ENCODE data around the gene ACE. TPM values are rescaled to one million over a fixed set of nuclear protein-coding genes. Genes with fewer than 3 reads are reported as not detected.

Gene ACE
- total and polyA plus RNA-seq, 2 experiments from 2014 or later = 0.82 to 9.1 TPM

GRCh38 chr17:63442549-63443035 lies 34.3 kb upstream of the ACE start:
- H3K79me2 ChIP-seq (replicated peaks; ENCODE audit: insufficient read depth) = peaks cover 12% of the 10 kb centered on the region
- H4K20me1 ChIP-seq (replicated peaks; ENCODE audit: insufficient read depth) = no peaks in the 10 kb centered on the region
- ATAC-seq (no peak), DNase-seq (ENCODE audit: low spot score) (no peak)
- H3K4me1 Mint-ChIP-seq = peaks cover 39% of the 10 kb centered on the region
- H3K9me3 Mint-ChIP-seq = no peaks in the 10 kb centered on the region
- H3K4me3 ChIP-seq = no peak overlapping the region
- H3K27me3 Mint-ChIP-seq (ENCODE audit: insufficient read depth, low read depth, poor library complexity) = peaks cover 10% of the 10 kb centered on the region
- H2AFZ ChIP-seq = no peak overlapping the region
- H3K4me1 ChIP-seq (ENCODE audit: insufficient read depth) = peaks cover 17% of the 10 kb centered on the region
- H3K36me3 ChIP-seq (ENCODE audit: insufficient read depth) = no peaks in the 10 kb centered on the region
- H3K4me3 Mint-ChIP-seq = no peak overlapping the region
- no peak for TF ChIP-seq NANOG (IDR thresholded peaks at IDR 0.05; ENCODE audit: borderline replicate concordance)
- TF ChIP-seq ZNF114 (CRISPR knock-in tag; IDR thresholded peaks at IDR 0.05) = no peak
- no peak for TF ChIP-seq REST (IDR thresholded peaks at IDR 0.05; ENCODE audit: unreplicated experiment)
- TF ChIP-seq CTCF (conservative IDR thresholded peaks at IDR 0.05; ENCODE audit: low read depth in 2 of 2) = peak; percentile 18 to 59; a peak in 2 of 4 replicates
- no peak overlapping the region for H3K27ac ChIP-seq (ENCODE audit: low read depth)
- no peaks in the 10 kb centered on the region for H3K36me3 Mint-ChIP-seq (ENCODE audit: low read depth)
- H3K27me3 ChIP-seq (ENCODE audit: insufficient read depth) = peaks cover 6% of the 10 kb centered on the region
- H3K27ac Mint-ChIP-seq = no peak overlapping the region
- H3F3A ChIP-seq (replicated peaks; ENCODE audit: low read depth) = 0 out of 2 replicates have a peak, but pooled peaks cover 4% of the 10 kb centered on the region
- no peaks in the 10 kb centered on the region for H3K9me2 ChIP-seq (ENCODE audit: insufficient read depth)
- no peak overlapping the region for H3K4me2 ChIP-seq

GRCh38 chr17:63443053-63443452 lies 33.8 kb upstream of the ACE start:
- H3K36me3 Mint-ChIP-seq (ENCODE audit: low read depth) = no peaks in the 10 kb centered on the region
- H3K4me3 Mint-ChIP-seq = no peak overlapping the region
- Histone ChIP-seq H3K27me3 (ENCODE audit: insufficient read depth) (peaks cover 6% of the 10 kb centered on the region), H4K20me1 (replicated peaks; ENCODE audit: insufficient read depth) (no peaks in the 10 kb centered on the region), H3K79me2 (replicated peaks; ENCODE audit: insufficient read depth) (peaks cover 12% of the 10 kb centered on the region), H3F3A (replicated peaks; ENCODE audit: low read depth) (0 out of 2 replicates have a peak, but pooled peaks cover 4% of the 10 kb centered on the region), H2AFZ (no peak overlapping the region), H3K9me2 (ENCODE audit: insufficient read depth) (no peaks in the 10 kb centered on the region), H3K27ac (ENCODE audit: low read depth) (no peak overlapping the region), H3K36me3 (ENCODE audit: insufficient read depth) (no peaks in the 10 kb centered on the region), H3K4me1 (ENCODE audit: insufficient read depth) (peaks cover 22% of the 10 kb centered on the region), H3K4me2 (no peak overlapping the region), H3K4me3 (no peak overlapping the region)
- ATAC-seq (no peak), DNase-seq (ENCODE audit: low spot score) (no peak)
- no peaks in the 10 kb centered on the region for H3K9me3 Mint-ChIP-seq
- peaks cover 40% of the 10 kb centered on the region for H3K4me1 Mint-ChIP-seq
- no peak overlapping the region for H3K27ac Mint-ChIP-seq
- peaks cover 12% of the 10 kb centered on the region for H3K27me3 Mint-ChIP-seq (ENCODE audit: insufficient read depth, low read depth, poor library complexity)
- no peak for TF ChIP-seq REST (IDR thresholded peaks at IDR 0.05; ENCODE audit: unreplicated experiment)
- no peak for TF ChIP-seq POLR2AphosphoS5 (IDR thresholded peaks at IDR 0.05; ENCODE audit: low read depth)
- TF ChIP-seq ZNF462 (CRISPR knock-in tag; IDR thresholded peaks at IDR 0.05) = no peak
